ENCODE measurements around the gene WDR38. TPM values are rescaled to one million over a fixed set of nuclear protein-coding genes. Genes with fewer than 3 reads are reported as not detected.
"Not testable (repeated sequence)": the region's sequence is repeated elsewhere in the genome, so short reads cannot be mapped to it uniquely, and the experiment has no call there.

Gene WDR38
- total RNA-seq, 1 experiment from 2014 or later: not detected

DNA sequence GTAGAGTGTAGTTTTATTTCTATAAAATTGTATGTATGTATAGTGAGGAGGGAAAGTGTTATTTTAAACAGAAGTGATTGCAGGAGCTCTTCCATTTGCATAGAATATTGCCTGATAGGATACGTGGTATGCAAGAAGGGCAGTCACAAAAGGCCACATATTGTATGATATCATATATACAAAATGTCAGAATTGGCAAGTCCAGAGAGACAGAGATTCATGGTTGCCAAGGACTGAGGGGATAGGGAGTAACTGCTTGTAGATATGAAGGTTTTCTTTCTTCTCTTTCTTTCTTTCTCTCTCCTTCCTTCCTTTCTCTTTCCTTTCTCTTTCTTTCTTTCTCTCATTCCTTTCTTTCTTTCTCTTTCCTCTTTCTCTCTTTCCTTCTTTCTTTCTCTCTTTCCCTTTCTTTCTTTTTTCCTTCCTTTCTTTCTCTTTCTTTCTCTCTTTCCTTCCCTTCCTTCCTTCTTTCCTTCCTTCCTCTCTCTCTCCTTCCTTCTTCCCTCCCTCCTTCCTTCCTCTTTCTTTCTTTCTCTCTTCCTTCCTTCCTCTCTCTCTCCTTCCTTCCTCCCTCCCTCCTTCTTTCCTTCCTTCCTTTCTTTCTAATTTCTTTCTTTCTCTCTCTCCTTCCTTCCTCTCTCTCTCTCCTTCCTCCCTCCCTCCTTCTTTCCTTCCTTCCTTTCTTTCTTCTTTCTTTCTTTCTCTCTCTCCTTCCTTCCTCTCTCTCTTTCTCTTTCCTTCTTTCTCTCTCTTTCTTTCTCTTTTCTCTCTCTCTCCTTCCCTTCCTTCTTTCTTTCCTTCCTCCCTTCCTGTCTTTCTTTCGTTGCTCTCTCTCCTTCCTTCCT, 24.5 kb upstream of the WDR38 start:
- H3K4me2 ChIP-seq (ENCODE audit: low read depth, low read length, poor library complexity, severe bottlenecking): no peak overlapping the region
- no peak overlapping the region for H3K27ac ChIP-seq (ENCODE audit: low read length)
- H3K36me3 ChIP-seq (ENCODE audit: insufficient read depth, low read length): no peaks in the 10 kb centered on the region
- no peak overlapping the region for H2AFZ ChIP-seq (ENCODE audit: low read length)
- no peak overlapping the region for H3K4me3 ChIP-seq (ENCODE audit: low read length)
- H3K27me3 ChIP-seq (ENCODE audit: low read length): no peaks in the 10 kb centered on the region
- H3K9ac ChIP-seq (ENCODE audit: low read length): no peak overlapping the region
- no peaks in the 10 kb centered on the region for H3K4me1 ChIP-seq (ENCODE audit: low read length)
- H4K20me1 ChIP-seq (ENCODE audit: insufficient read depth, low read depth, low read length): no peaks in the 10 kb centered on the region
- H3K9me2 ChIP-seq (replicated peaks; ENCODE audit: insufficient read depth, low read length): no peaks in the 10 kb centered on the region
- no peak for DNase-seq
- H3K9me3 ChIP-seq (ENCODE audit: low read length): no peaks in the 10 kb centered on the region
- no peaks in the 10 kb centered on the region for H3K79me2 ChIP-seq (ENCODE audit: low read length)

DNA sequence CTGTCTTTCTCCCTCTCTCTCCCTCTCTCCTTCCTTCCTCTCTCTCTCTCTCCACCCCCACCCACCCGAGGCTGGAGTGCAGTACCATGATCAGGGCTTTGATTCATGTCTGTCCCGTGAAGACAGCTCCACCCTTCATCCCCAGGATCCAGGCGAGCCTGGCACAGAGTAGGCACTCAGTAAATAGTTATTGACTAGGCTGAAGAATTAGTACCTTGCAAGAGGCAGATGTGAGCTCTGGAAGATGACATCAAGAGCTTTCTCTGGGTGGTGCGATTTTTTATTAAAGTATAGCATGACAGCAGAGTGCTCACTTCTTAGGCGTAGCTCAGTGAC, 24.0 kb upstream of the WDR38 start:
- H3K4me2 ChIP-seq (ENCODE audit: low read depth, low read length, poor library complexity, severe bottlenecking): no peak overlapping the region

DNA sequence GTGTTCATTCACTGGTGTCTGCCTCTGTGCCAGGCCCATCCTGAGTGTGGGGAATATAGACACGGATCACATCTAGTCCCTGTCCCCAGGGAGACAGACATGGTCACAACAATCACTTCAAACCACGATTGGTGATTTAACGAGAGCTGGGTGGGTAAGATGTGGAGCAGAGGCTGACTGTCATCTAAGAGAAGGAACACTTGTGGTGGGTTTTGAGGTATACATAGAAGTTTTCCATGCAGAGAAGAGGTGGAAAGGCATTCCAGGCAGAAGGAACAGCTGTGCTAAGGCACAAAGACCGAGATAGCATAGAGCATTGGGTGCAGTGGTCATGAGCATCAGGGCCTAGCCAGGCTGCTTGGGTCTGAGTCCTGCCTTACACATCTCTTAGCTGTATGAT, 22.7 kb upstream of the WDR38 start:
- H3K4me2 ChIP-seq (ENCODE audit: low read depth, low read length, poor library complexity, severe bottlenecking): no peak overlapping the region
- H3K79me2 ChIP-seq (ENCODE audit: low read length): no peaks in the 10 kb centered on the region
- H3K36me3 ChIP-seq (ENCODE audit: insufficient read depth, low read length): no peaks in the 10 kb centered on the region
- no peaks in the 10 kb centered on the region; the same call in 1 of the 2 replicates for H3K4me1 ChIP-seq (ENCODE audit: low read length)
- no peaks in the 10 kb centered on the region for H4K20me1 ChIP-seq (ENCODE audit: insufficient read depth, low read depth, low read length)
- no peaks in the 10 kb centered on the region for H3K9me2 ChIP-seq (replicated peaks; ENCODE audit: insufficient read depth, low read length)
- no peak overlapping the region for H3K9ac ChIP-seq (ENCODE audit: low read length)
- DNase-seq: no peak
- no peak overlapping the region for H3K4me3 ChIP-seq (ENCODE audit: low read length)
- no peaks in the 10 kb centered on the region for H3K9me3 ChIP-seq (ENCODE audit: low read length)
- H2AFZ ChIP-seq (ENCODE audit: low read length): no peak overlapping the region
- H3K27me3 ChIP-seq (ENCODE audit: low read length): no peaks in the 10 kb centered on the region
- H3K27ac ChIP-seq (ENCODE audit: low read length): no peak overlapping the region

More for the DNA sequence above, 24.0 kb upstream of the WDR38 start:
- Histone ChIP-seq H4K20me1 (ENCODE audit: insufficient read depth, low read depth, low read length) (no peaks in the 10 kb centered on the region), H3K36me3 (ENCODE audit: insufficient read depth, low read length) (no peaks in the 10 kb centered on the region), H3K4me3 (ENCODE audit: low read length) (no peak overlapping the region), H3K9me2 (replicated peaks; ENCODE audit: insufficient read depth, low read length) (no peaks in the 10 kb centered on the region), H3K27ac (ENCODE audit: low read length) (no peak overlapping the region), H2AFZ (ENCODE audit: low read length) (no peak overlapping the region), H3K4me1 (ENCODE audit: low read length) (no peaks in the 10 kb centered on the region), H3K79me2 (ENCODE audit: low read length) (no peaks in the 10 kb centered on the region), H3K27me3 (ENCODE audit: low read length) (no peaks in the 10 kb centered on the region), H3K9me3 (ENCODE audit: low read length) (no peaks in the 10 kb centered on the region), H3K9ac (ENCODE audit: low read length) (no peak overlapping the region)
- DNase-seq: no peak

DNA sequence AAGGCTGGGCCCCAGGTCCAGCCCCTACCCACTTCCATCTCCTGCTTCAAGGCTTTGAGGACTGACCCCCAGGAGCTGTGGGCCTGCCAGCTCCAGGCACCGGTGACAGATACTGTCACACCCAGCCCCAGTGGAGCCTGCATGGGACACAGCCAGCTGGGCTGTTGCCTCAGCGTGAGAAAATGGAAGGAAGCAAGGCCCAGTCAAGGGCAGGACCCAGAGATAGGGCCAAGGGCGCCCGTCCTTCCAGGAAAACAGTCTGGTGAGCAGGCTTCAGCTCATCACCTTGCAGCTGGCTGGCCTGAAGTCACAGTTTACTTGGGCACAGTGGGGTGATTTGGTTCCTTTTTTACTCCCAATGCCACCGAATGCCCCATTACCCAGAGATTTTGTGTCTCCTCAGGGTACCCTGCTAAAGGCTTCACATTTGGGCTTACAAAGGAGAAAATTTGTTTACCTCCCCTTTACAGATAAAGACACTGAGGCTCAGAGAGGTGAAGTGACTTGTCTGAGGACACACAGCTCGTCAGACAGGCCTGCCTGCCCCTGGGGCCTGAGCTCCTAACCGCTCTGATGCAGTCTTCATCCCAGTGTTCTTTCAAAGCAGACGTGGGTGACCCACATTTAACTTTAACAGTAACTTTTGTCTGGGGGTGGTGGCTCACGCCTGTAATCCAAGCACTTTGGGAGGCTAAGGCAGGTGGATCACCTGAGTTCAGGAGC, 21.5 kb upstream of the WDR38 start:
- no peak overlapping the region for H3K27ac ChIP-seq (ENCODE audit: low read length)
- no peaks in the 10 kb centered on the region for H3K9me2 ChIP-seq (replicated peaks; ENCODE audit: insufficient read depth, low read length)
- H4K20me1 ChIP-seq (ENCODE audit: insufficient read depth, low read depth, low read length): no peaks in the 10 kb centered on the region
- no peak overlapping the region for H3K4me3 ChIP-seq (ENCODE audit: low read length)
- H2AFZ ChIP-seq (ENCODE audit: low read length): no peak overlapping the region
- no peaks in the 10 kb centered on the region for H3K79me2 ChIP-seq (ENCODE audit: low read length)
- H3K9ac ChIP-seq (ENCODE audit: low read length): no peak overlapping the region
- H3K4me2 ChIP-seq (ENCODE audit: low read depth, low read length, poor library complexity, severe bottlenecking): no peak overlapping the region
- H3K9me3 ChIP-seq (ENCODE audit: low read length): no peaks in the 10 kb centered on the region
- no peaks in the 10 kb centered on the region; the same call in 1 of the 2 replicates for H3K4me1 ChIP-seq (ENCODE audit: low read length)
- DNase-seq: no peak
- no peaks in the 10 kb centered on the region for H3K36me3 ChIP-seq (ENCODE audit: insufficient read depth, low read length)
- H3K27me3 ChIP-seq (ENCODE audit: low read length): no peaks in the 10 kb centered on the region

- no peaks in the 10 kb centered on the region for H4K20me1 ChIP-seq (ENCODE audit: insufficient read depth, low read depth, low read length)
- no peaks in the 10 kb centered on the region for H3K27me3 ChIP-seq (ENCODE audit: low read length)
- no peaks in the 10 kb centered on the region for H3K9me3 ChIP-seq (ENCODE audit: low read length)
- H3K4me1 ChIP-seq (ENCODE audit: low read length): no peaks in the 10 kb centered on the region; the same call in 1 of the 2 replicates
- no peaks in the 10 kb centered on the region for H3K9me2 ChIP-seq (replicated peaks; ENCODE audit: insufficient read depth, low read length)
- H3K79me2 ChIP-seq (ENCODE audit: low read length): no peaks in the 10 kb centered on the region
- no peak overlapping the region for H3K27ac ChIP-seq (ENCODE audit: low read length)
- H3K4me3 ChIP-seq (ENCODE audit: low read length): no peak overlapping the region
- no peak overlapping the region for H3K4me2 ChIP-seq (ENCODE audit: low read depth, low read length, poor library complexity, severe bottlenecking)
- DNase-seq: no peak
- no peak overlapping the region for H2AFZ ChIP-seq (ENCODE audit: low read length)
- no peak overlapping the region for H3K9ac ChIP-seq (ENCODE audit: low read length)
- no peaks in the 10 kb centered on the region for H3K36me3 ChIP-seq (ENCODE audit: insufficient read depth, low read length)
Observed at GRCh38 chr9:124834591-124834990, 18.7 kb upstream of the WDR38 start.

GRCh38 chr9:124835026-124835557, 18.2 kb upstream of the WDR38 start:
- DNase-seq: no peak
- no peak overlapping the region for H3K9ac ChIP-seq (ENCODE audit: low read length)
- H3K9me2 ChIP-seq (replicated peaks; ENCODE audit: insufficient read depth, low read length): no peaks in the 10 kb centered on the region
- no peaks in the 10 kb centered on the region for H3K27me3 ChIP-seq (ENCODE audit: low read length)
- no peaks in the 10 kb centered on the region for H3K36me3 ChIP-seq (ENCODE audit: insufficient read depth, low read length)
- H3K4me2 ChIP-seq (ENCODE audit: low read depth, low read length, poor library complexity, severe bottlenecking): no peak overlapping the region
- H3K4me1 ChIP-seq (ENCODE audit: low read length): no peaks in the 10 kb centered on the region; the same call in 1 of the 2 replicates
- H4K20me1 ChIP-seq (ENCODE audit: insufficient read depth, low read depth, low read length): no peaks in the 10 kb centered on the region
- H2AFZ ChIP-seq (ENCODE audit: low read length): no peak overlapping the region
- no peaks in the 10 kb centered on the region for H3K79me2 ChIP-seq (ENCODE audit: low read length)
- H3K4me3 ChIP-seq (ENCODE audit: low read length): no peak overlapping the region
- H3K9me3 ChIP-seq (ENCODE audit: low read length): no peaks in the 10 kb centered on the region
- no peak overlapping the region for H3K27ac ChIP-seq (ENCODE audit: low read length)

DNA sequence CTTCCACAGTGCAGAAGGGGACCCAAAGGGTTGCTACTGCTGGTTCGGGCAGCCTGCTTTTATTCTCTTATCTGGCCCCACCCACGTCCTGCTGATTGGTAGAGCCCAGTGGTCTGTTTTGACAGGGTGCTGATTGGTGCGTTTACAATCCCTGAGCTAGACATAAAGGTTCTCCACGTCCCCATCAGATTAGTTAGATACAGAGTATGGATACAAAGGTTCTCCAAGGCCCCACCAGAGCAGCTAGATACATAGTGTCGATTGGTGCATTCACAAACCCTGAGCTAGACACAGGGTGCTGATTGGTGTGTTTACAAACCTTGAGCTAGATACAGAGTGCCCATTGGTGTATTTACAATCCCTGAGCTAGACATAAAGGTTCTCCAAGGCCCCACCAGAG, 15.1 kb upstream of the WDR38 start:
- not testable (repeated sequence) for H2AFZ ChIP-seq (ENCODE audit: low read length); DNase-seq; H3K27me3 ChIP-seq (ENCODE audit: low read length); H3K9me3 ChIP-seq (ENCODE audit: low read length); H3K4me3 ChIP-seq (ENCODE audit: low read length); H3K79me2 ChIP-seq (ENCODE audit: low read length); H3K4me2 ChIP-seq (ENCODE audit: low read depth, low read length, poor library complexity, severe bottlenecking); H3K4me1 ChIP-seq (ENCODE audit: low read length); H3K27ac ChIP-seq (ENCODE audit: low read length); H3K9me2 ChIP-seq (replicated peaks; ENCODE audit: insufficient read depth, low read length); H3K9ac ChIP-seq (ENCODE audit: low read length); H4K20me1 ChIP-seq (ENCODE audit: insufficient read depth, low read depth, low read length); H3K36me3 ChIP-seq (ENCODE audit: insufficient read depth, low read length)

GRCh38 chr9:124838567-124839275, 14.5 kb upstream of the WDR38 start:
- H3K4me1 ChIP-seq (ENCODE audit: low read length); H3K27me3 ChIP-seq (ENCODE audit: low read length); H3K4me3 ChIP-seq (ENCODE audit: low read length); DNase-seq; H3K9ac ChIP-seq (ENCODE audit: low read length); H3K36me3 ChIP-seq (ENCODE audit: insufficient read depth, low read length); H2AFZ ChIP-seq (ENCODE audit: low read length); H4K20me1 ChIP-seq (ENCODE audit: insufficient read depth, low read depth, low read length); H3K9me3 ChIP-seq (ENCODE audit: low read length); H3K79me2 ChIP-seq (ENCODE audit: low read length); H3K9me2 ChIP-seq (replicated peaks; ENCODE audit: insufficient read depth, low read length); H3K27ac ChIP-seq (ENCODE audit: low read length); H3K4me2 ChIP-seq (ENCODE audit: low read depth, low read length, poor library complexity, severe bottlenecking): not testable (repeated sequence)
